Measurements from ENCODE around the gene TMEM132C. TPM values are rescaled to one million over a fixed set of nuclear protein-coding genes. Genes with fewer than 3 reads are reported as not detected.
"Not testable (repeated sequence)": the region's sequence is repeated elsewhere in the genome, so short reads cannot be mapped to it uniquely, and the experiment has no call there.

Gene TMEM132C
- total RNA-seq, 2 experiments from 2014 or later = not detected

DNA sequence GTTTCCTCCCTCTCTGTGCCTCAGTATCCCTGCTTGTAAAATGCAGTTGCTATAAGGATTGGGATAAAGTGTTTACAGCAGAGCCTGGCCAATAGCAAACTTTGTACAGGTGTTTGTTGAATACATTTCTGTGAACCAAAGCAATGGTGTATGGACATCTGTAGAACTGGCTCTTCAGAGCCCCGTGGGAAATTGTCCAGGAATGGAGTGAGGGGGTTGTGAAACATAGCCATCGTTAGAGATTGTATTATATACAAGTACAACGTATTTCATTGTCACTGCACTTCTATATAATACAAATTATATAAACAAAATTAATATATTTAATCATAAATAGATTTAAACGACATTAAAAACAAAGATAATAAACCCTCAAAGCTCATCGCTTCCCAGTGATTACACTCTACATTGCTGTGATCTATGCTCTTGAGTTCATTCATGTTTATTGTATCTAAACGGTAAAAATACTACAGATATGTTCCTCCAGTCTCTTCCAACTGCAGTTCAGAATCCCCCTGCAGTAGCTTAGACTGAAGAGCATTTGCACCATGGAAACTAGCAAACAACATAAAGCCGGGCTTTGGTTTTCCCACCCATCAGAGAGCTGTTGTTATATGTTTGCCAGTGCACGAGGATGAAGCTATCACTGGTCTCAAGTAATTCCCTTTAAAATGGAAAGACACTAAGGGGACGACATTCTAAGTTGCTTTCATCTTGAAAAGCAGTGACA, 216.7 kb downstream of the TMEM132C start:
- H3K9me3 Mint-ChIP-seq = no peaks in the 10 kb centered on the region
- no peak overlapping the region for H3K4me3 Mint-ChIP-seq
- H3K36me3 Mint-ChIP-seq (ENCODE audit: low read depth) = no peaks in the 10 kb centered on the region
- CTCF ChIA-PET = no interaction called here
- H3K27ac Mint-ChIP-seq = no peak overlapping the region
- H3K4me1 Mint-ChIP-seq (ENCODE audit: low read depth) = no peaks in the 10 kb centered on the region
- intact Hi-C loops (cut with micrococcal nuclease) = no loop called here
- no peaks in the 10 kb centered on the region for H3K27me3 Mint-ChIP-seq (ENCODE audit: low read depth)
- DNase-seq = no peak

DNA sequence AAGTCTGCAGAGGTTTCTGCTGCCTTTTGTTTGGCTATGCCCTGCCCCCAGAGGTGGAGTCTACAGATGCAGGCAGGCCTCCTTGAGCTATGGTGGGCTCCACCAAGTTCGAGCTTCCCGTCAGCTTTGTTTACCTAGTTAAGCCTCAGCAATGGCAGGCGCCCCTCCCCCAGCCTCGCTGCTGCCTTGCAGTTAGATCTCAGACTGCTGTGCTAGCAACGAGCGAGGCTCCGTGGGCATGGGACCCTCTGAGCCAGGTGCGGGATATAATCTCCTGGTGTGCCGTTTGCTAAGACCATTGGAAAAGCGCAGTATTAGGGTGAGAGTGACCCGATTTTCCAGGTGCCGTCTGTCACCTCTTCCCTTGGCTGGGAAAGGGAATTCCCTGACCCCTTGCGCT, 230.4 kb downstream of the TMEM132C start:
- DNase-seq; H3K27me3 Mint-ChIP-seq (ENCODE audit: low read depth); intact Hi-C loops (cut with micrococcal nuclease): not testable (repeated sequence)

GRCh38 chr12:128507470-128507869, 240.5 kb downstream of the TMEM132C start:
- Mint-ChIP-seq H3K9me3 (peaks cover 11% of the 10 kb centered on the region), H3K4me3 (no peak overlapping the region), H3K36me3 (ENCODE audit: low read depth) (no peaks in the 10 kb centered on the region), H3K27me3 (ENCODE audit: low read depth) (no peaks in the 10 kb centered on the region), H3K4me1 (ENCODE audit: low read depth) (no peaks in the 10 kb centered on the region), H3K27ac (no peak overlapping the region)
- DNase-seq = no peak
- intact Hi-C loops (cut with micrococcal nuclease) = no loop called here
- CTCF ChIA-PET = no interaction called here

More for the DNA sequence above, 230.4 kb downstream of the TMEM132C start:
- H3K9me3 Mint-ChIP-seq = peaks cover 14% of the 10 kb centered on the region
- H3K4me3 Mint-ChIP-seq; H3K4me1 Mint-ChIP-seq (ENCODE audit: low read depth); H3K36me3 Mint-ChIP-seq (ENCODE audit: low read depth); H3K27ac Mint-ChIP-seq; CTCF ChIA-PET: not testable (repeated sequence)

- DNase-seq = no peak
- H3K36me3 Mint-ChIP-seq (ENCODE audit: low read depth) = no peaks in the 10 kb centered on the region
- intact Hi-C loops (cut with micrococcal nuclease) = no loop called here
These were observed 242.2 kb downstream of the TMEM132C start for GRCh38 chr12:128509170-128509569.

DNA sequence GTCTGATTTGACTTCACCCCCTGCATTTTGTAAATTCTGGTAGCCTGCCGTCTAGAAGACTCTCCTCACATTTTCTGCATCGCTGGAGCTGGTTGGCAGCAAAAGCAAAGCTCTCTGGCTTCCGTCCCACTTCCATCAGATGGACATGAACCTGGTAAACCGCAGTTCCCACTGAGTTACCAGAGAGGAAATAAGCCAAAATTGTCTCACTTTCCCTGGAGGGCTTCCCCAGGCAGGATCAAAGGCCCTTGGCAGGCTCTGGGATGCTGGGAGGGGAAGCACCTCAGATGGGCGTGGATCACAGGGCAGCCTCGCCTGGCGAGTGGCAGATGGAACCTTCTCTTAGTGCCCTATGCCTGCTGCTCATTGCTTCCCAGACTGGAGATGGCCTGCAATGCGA, 243.5 kb downstream of the TMEM132C start:
- DNase-seq = no peak
- H3K27ac Mint-ChIP-seq = no peak overlapping the region
- no peaks in the 10 kb centered on the region for H3K27me3 Mint-ChIP-seq (ENCODE audit: low read depth)
- CTCF ChIA-PET = no interaction called here
- no peaks in the 10 kb centered on the region for H3K36me3 Mint-ChIP-seq (ENCODE audit: low read depth)
- intact Hi-C loops (cut with micrococcal nuclease) = no loop called here
- H3K4me3 Mint-ChIP-seq = no peak overlapping the region
- H3K4me1 Mint-ChIP-seq (ENCODE audit: low read depth) = no peaks in the 10 kb centered on the region
- peaks cover 14% of the 10 kb centered on the region for H3K9me3 Mint-ChIP-seq

More at GRCh38 chr12:128509170-128509569, 242.2 kb downstream of the TMEM132C start:
- no peak overlapping the region for H3K4me3 Mint-ChIP-seq
- H3K9me3 Mint-ChIP-seq = peaks cover 14% of the 10 kb centered on the region
- H3K27ac Mint-ChIP-seq = no peak overlapping the region
- CTCF ChIA-PET = no interaction called here
- no peaks in the 10 kb centered on the region for H3K27me3 Mint-ChIP-seq (ENCODE audit: low read depth)
- H3K4me1 Mint-ChIP-seq (ENCODE audit: low read depth) = no peaks in the 10 kb centered on the region

DNA sequence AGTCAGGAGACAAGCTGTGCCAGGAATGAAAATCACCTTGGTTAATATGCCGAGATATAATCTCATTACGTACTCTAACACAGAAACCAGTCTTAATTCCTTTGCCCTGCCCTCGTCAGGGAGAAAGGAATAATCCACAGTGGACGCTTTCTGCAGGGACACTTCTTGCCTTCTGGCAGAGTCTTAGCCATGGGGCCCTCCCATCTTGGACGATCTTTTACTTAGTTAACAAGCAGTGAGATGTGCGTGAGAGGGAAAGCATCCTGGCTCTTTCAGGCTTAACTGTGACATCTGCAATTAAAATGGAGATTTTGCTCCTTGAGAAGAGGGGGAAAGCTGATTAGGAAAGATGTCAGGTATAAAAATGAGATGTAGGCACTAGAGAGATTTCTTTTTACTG, 246.4 kb downstream of the TMEM132C start:
- Mint-ChIP-seq H3K27me3 (ENCODE audit: low read depth) (no peaks in the 10 kb centered on the region), H3K36me3 (ENCODE audit: low read depth) (no peaks in the 10 kb centered on the region), H3K9me3 (peaks cover 17% of the 10 kb centered on the region), H3K27ac (no peak overlapping the region), H3K4me1 (ENCODE audit: low read depth) (no peaks in the 10 kb centered on the region), H3K4me3 (no peak overlapping the region)
- CTCF ChIA-PET = no interaction called here
- intact Hi-C loops (cut with micrococcal nuclease) = no loop called here
- no peak for DNase-seq

DNA sequence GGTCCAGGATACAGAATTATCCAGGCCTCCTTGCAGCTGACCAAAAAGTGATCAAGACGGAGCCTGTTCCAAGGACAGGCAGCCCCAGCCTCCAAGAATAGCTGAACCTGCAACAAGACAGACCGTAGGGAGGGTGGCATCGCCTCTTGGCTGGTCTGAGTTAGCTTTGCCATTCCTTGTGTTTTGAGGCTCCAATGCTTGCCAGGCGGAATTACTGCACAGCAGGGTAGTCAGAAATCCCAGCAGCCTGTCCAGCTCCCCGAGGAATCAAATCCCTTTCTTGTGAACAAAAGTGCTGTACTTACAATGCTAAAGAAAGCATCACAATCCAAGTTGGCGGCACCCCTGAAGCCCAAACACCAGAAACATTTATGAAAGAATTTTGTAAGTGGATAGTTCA, 246.9 kb downstream of the TMEM132C start:
- intact Hi-C loops (cut with micrococcal nuclease) = no loop called here
- H3K9me3 Mint-ChIP-seq = peaks cover 14% of the 10 kb centered on the region
- no peak for DNase-seq
- H3K36me3 Mint-ChIP-seq (ENCODE audit: low read depth) = no peaks in the 10 kb centered on the region
- H3K4me3 Mint-ChIP-seq = no peak overlapping the region
- CTCF ChIA-PET = no interaction called here
- no peaks in the 10 kb centered on the region for H3K4me1 Mint-ChIP-seq (ENCODE audit: low read depth)
- no peak overlapping the region for H3K27ac Mint-ChIP-seq
- no peaks in the 10 kb centered on the region for H3K27me3 Mint-ChIP-seq (ENCODE audit: low read depth)

DNA sequence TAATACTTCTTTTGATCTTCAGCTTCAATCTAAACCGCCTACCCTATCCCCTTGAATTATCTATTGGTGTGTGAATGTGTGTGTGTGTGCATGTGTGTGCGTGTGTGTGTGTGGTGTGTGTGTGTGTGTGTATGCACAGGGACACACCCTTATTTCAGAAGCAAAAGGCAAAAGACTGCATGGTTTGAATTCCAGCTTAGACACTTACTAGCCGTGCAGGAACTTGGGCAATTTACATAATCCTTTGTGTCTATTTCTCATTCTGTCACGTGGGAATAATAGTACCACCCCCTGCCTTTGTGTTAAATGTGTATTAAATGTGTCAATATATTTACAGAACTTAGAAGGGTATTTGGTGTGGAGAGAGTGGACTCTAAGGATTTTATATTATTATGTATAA, 251.7 kb downstream of the TMEM132C start:
- CTCF ChIA-PET = no interaction called here
- Mint-ChIP-seq H3K4me3 (no peak overlapping the region), H3K9me3 (peaks cover 5% of the 10 kb centered on the region), H3K4me1 (ENCODE audit: low read depth) (no peaks in the 10 kb centered on the region), H3K27me3 (ENCODE audit: low read depth) (no peaks in the 10 kb centered on the region), H3K27ac (no peak overlapping the region), H3K36me3 (ENCODE audit: low read depth) (no peaks in the 10 kb centered on the region)
- no peak for DNase-seq
- intact Hi-C loops (cut with micrococcal nuclease) = no loop called here

GRCh38 chr12:128519426-128519825, 252.5 kb downstream of the TMEM132C start:
- intact Hi-C loops (cut with micrococcal nuclease) = no loop called here
- Mint-ChIP-seq H3K27me3 (ENCODE audit: low read depth) (no peaks in the 10 kb centered on the region), H3K4me3 (no peak overlapping the region), H3K9me3 (peaks cover 5% of the 10 kb centered on the region), H3K4me1 (ENCODE audit: low read depth) (no peaks in the 10 kb centered on the region), H3K36me3 (ENCODE audit: low read depth) (no peaks in the 10 kb centered on the region), H3K27ac (no peak overlapping the region)
- no peak for DNase-seq
- CTCF ChIA-PET = no interaction called here

DNA sequence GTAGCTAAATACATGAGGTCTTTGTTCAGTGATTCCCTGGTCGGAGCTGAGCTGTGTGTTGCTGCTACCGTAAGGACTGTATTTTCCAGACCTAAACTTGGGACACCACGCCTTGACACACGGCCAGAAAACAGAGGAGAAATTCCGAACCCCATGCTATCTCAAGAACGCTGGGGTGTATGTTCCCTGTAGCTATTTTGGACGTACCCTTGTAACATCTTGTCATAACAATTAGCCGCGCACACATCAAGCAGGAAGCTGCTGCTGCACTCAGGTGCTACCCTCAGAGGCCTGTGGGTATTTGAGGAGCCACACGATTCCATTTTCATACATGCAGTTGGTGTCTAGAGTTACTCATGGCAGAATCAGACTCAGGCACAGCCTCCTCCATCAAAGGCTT, 255.0 kb downstream of the TMEM132C start:
- no peak overlapping the region for H3K27ac Mint-ChIP-seq

GRCh38 chr12:128524439-128524838, 257.5 kb downstream of the TMEM132C start:
- Mint-ChIP-seq H3K4me3 (no peak overlapping the region), H3K27me3 (ENCODE audit: low read depth) (no peaks in the 10 kb centered on the region), H3K4me1 (ENCODE audit: low read depth) (no peaks in the 10 kb centered on the region), H3K9me3 (peaks cover 2% of the 10 kb centered on the region), H3K36me3 (ENCODE audit: low read depth) (no peaks in the 10 kb centered on the region), H3K27ac (no peak overlapping the region)
- CTCF ChIA-PET = no interaction called here
- DNase-seq = no peak
- intact Hi-C loops (cut with micrococcal nuclease) = no loop called here

More for the DNA sequence above, 255.0 kb downstream of the TMEM132C start:
- H3K36me3 Mint-ChIP-seq (ENCODE audit: low read depth) = no peaks in the 10 kb centered on the region
- intact Hi-C loops (cut with micrococcal nuclease) = no loop called here
- H3K9me3 Mint-ChIP-seq = peaks cover 2% of the 10 kb centered on the region
- H3K4me1 Mint-ChIP-seq (ENCODE audit: low read depth) = no peaks in the 10 kb centered on the region
- H3K27me3 Mint-ChIP-seq (ENCODE audit: low read depth) = no peaks in the 10 kb centered on the region
- CTCF ChIA-PET = no interaction called here
- DNase-seq = no peak
- H3K4me3 Mint-ChIP-seq = no peak overlapping the region

GRCh38 chr12:128531170-128531569, 264.2 kb downstream of the TMEM132C start:
- intact Hi-C loops (cut with micrococcal nuclease) = no loop called here
- H3K27me3 Mint-ChIP-seq (ENCODE audit: low read depth) = no peaks in the 10 kb centered on the region
- no peak overlapping the region for H3K4me3 Mint-ChIP-seq
- H3K4me1 Mint-ChIP-seq (ENCODE audit: low read depth) = no peaks in the 10 kb centered on the region
- DNase-seq = no peak
- CTCF ChIA-PET = no interaction called here
- H3K27ac Mint-ChIP-seq = no peak overlapping the region
- no peaks in the 10 kb centered on the region for H3K36me3 Mint-ChIP-seq (ENCODE audit: low read depth)
- H3K9me3 Mint-ChIP-seq = no peaks in the 10 kb centered on the region

GRCh38 chr12:128534906-128535305, 267.9 kb downstream of the TMEM132C start:
- no peak overlapping the region for H3K4me3 Mint-ChIP-seq
- no peak overlapping the region for H3K27ac Mint-ChIP-seq
- DNase-seq = no peak
- no peaks in the 10 kb centered on the region for H3K9me3 Mint-ChIP-seq
- H3K27me3 Mint-ChIP-seq (ENCODE audit: low read depth) = no peaks in the 10 kb centered on the region
- H3K4me1 Mint-ChIP-seq (ENCODE audit: low read depth) = no peaks in the 10 kb centered on the region
- H3K36me3 Mint-ChIP-seq (ENCODE audit: low read depth) = no peaks in the 10 kb centered on the region
- CTCF ChIA-PET = no interaction called here
- intact Hi-C loops (cut with micrococcal nuclease) = no loop called here
